ENCODE results near the gene MITD1.

MITD1 gene

GRCh38 chr2:99156891-99157290, 24.0 kb downstream of the MITD1 start:
- H3K4me1 ChIP-seq (ENCODE audit: control insufficient read depth in 2 of 2, insufficient read depth in 2 of 2, low read length in 2 of 2) = peaks cover 11 to 12% of the 10 kb centered on the region in 2 donors
- no peak overlapping the region for H3K4me3 ChIP-seq (ENCODE audit: low read length in 2 of 2)
- H3K27me3 ChIP-seq (ENCODE audit: control insufficient read depth in 2 of 2, insufficient read depth in 2 of 2, low read length in 2 of 2) = no peaks in the 10 kb centered on the region
- H3K36me3 ChIP-seq (ENCODE audit: control insufficient read depth in 2 of 2, insufficient read depth in 2 of 2, low read length in 2 of 2) = peaks cover 0 to 6% of the 10 kb centered on the region in 2 donors
- no peak overlapping the region for H3K27ac ChIP-seq (ENCODE audit: low read depth in 2 of 2, low read length in 2 of 2)
- H3K9ac ChIP-seq (ENCODE audit: low read depth in 1 of 2, low read length in 2 of 2) = no peak overlapping the region
- no peaks in the 10 kb centered on the region for H3K9me3 ChIP-seq (ENCODE audit: control insufficient read depth in 2 of 2, low read length in 2 of 2)

- Histone ChIP-seq H3K4me3 (ENCODE audit: low read length in 2 of 2) (peak within 1 kb of the TSS; percentile 81 to 97), H3K36me3 (ENCODE audit: control insufficient read depth in 2 of 2, insufficient read depth in 2 of 2, low read length in 2 of 2) (peaks cover 0 to 6% of the 10 kb centered on the region in 2 donors), H3K27me3 (ENCODE audit: control insufficient read depth in 2 of 2, insufficient read depth in 2 of 2, low read length in 2 of 2) (no peaks in the 10 kb centered on the region), H3K9me3 (ENCODE audit: control insufficient read depth in 2 of 2, low read length in 2 of 2) (no peaks in the 10 kb centered on the region), H3K9ac (ENCODE audit: low read depth in 1 of 2, low read length in 2 of 2) (peak within 1 kb of the TSS; percentile 78 to 84), H3K4me1 (ENCODE audit: control insufficient read depth in 2 of 2, insufficient read depth in 2 of 2, low read length in 2 of 2) (peaks cover 11 to 12% of the 10 kb centered on the region in 2 donors), H3K27ac (ENCODE audit: low read depth in 2 of 2, low read length in 2 of 2) (peak within 1 kb of the TSS; percentile 90)
Measured at GRCh38 chr2:99154643-99155536, 26.0 kb downstream of the MITD1 start, which contains the start of the genes LIPT1 and TSGA10. Gene LIPT1, plus strand, starts transcription at chr2:99154967. Its CDS starts 6,991 bp downstream, at chr2:99161958. Gene TSGA10, minus strand, starts transcription at chr2:99154942. Its CDS starts 45,503 bp downstream, at chr2:99109439.

DNA sequence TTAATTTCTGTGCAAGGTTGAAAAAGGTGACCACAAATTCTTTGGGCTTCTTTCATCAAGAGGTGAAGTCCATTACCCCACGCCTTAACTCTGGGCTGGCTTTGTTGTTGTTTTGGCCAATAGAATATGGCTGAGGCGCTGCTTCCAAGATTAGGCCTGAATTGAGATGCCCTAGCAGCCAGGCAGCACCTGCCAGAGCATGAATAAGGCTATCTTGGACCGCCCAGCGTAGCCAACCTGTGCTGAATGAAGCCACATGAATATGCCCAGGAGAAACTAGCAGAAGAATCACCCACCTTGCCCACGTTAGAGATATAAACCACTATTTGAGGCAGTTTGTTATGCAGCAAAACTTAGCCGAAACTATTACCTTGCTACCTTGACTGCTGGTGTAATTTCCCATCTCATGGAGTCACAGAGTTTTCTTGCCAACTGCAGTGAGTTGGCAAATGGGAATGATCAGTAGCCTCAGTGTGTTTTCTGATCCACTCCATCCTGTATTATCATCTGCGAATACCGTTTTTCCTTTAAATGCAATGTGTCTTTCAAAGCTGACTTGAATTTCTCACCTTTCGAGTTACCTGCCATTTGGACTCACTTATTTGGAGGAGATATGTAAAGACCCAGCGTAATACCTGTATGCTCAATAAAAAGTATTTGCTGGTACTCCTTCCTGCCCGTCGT, 26.8 kb downstream of the MITD1 start:
- Histone ChIP-seq H3K4me3 (ENCODE audit: low read length in 2 of 2) (peak overlapping the region; percentile 81 to 97), H3K27ac (ENCODE audit: low read depth in 2 of 2, low read length in 2 of 2) (peak overlapping the region; percentile 90), H3K4me1 (ENCODE audit: control insufficient read depth in 2 of 2, insufficient read depth in 2 of 2, low read length in 2 of 2) (peaks cover 11 to 12% of the 10 kb centered on the region in 2 donors), H3K36me3 (ENCODE audit: control insufficient read depth in 2 of 2, insufficient read depth in 2 of 2, low read length in 2 of 2) (peaks cover 0 to 4% of the 10 kb centered on the region in 2 donors), H3K9ac (ENCODE audit: low read depth in 1 of 2, low read length in 2 of 2) (peak overlapping the region; percentile 78 to 84), H3K27me3 (ENCODE audit: control insufficient read depth in 2 of 2, insufficient read depth in 2 of 2, low read length in 2 of 2) (no peaks in the 10 kb centered on the region), H3K9me3 (ENCODE audit: control insufficient read depth in 2 of 2, low read length in 2 of 2) (no peaks in the 10 kb centered on the region)

DNA sequence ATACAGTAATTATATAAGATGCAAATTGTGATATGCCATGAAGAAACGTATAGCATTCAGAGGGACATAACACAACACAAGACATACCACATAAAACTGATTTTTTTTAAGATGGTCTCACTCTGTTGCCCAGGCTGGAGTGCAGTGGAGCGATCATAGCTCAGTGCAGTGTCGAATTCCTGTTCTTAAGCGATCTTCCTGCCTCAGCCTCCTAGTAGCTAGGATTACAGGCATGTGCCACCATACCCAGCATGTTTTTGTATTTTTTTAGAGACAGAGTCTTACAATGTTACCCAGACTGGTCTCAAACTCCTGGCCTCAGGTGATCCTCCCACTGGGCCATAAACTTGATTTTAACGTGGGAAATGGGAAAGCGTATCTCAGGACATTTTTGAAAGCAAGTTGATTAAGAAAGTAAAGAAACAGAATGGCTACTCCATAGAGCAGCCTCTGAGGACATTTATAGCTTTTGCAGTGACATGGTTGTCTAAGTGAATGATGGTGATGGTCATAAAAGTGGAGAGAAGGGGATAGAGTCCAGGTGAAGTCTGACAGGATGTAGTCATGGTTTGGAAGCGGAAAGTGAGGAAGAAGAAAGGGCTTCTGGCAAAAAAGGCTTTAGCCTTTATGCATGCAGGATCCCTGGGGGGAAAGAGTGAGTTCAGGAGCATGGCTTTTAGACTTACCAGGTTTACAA, 28.5 kb downstream of the MITD1 start:
- Histone ChIP-seq H3K27me3 (ENCODE audit: control insufficient read depth in 2 of 2, insufficient read depth in 2 of 2, low read length in 2 of 2) (no peaks in the 10 kb centered on the region), H3K4me1 (ENCODE audit: control insufficient read depth in 2 of 2, insufficient read depth in 2 of 2, low read length in 2 of 2) (peaks cover 11 to 12% of the 10 kb centered on the region in 2 donors), H3K9ac (ENCODE audit: low read depth in 1 of 2, low read length in 2 of 2) (no peak overlapping the region), H3K9me3 (ENCODE audit: control insufficient read depth in 2 of 2, low read length in 2 of 2) (no peaks in the 10 kb centered on the region), H3K27ac (ENCODE audit: low read depth in 2 of 2, low read length in 2 of 2) (no peak overlapping the region), H3K4me3 (ENCODE audit: low read length in 2 of 2) (no peak overlapping the region), H3K36me3 (ENCODE audit: control insufficient read depth in 2 of 2, insufficient read depth in 2 of 2, low read length in 2 of 2) (peaks cover 0 to 4% of the 10 kb centered on the region in 2 donors)

GRCh38 chr2:99150706-99151105, 30.2 kb downstream of the MITD1 start:
- Histone ChIP-seq H3K27me3 (ENCODE audit: control insufficient read depth in 2 of 2, insufficient read depth in 2 of 2, low read length in 2 of 2) (no peaks in the 10 kb centered on the region), H3K4me3 (ENCODE audit: low read length in 2 of 2) (no peak overlapping the region), H3K4me1 (ENCODE audit: control insufficient read depth in 2 of 2, insufficient read depth in 2 of 2, low read length in 2 of 2) (peaks cover 8% of the 10 kb centered on the region in 2 donors), H3K27ac (ENCODE audit: low read depth in 2 of 2, low read length in 2 of 2) (no peak overlapping the region), H3K9me3 (ENCODE audit: control insufficient read depth in 2 of 2, low read length in 2 of 2) (no peaks in the 10 kb centered on the region), H3K36me3 (ENCODE audit: control insufficient read depth in 2 of 2, insufficient read depth in 2 of 2, low read length in 2 of 2) (no peaks in the 10 kb centered on the region), H3K9ac (ENCODE audit: low read depth in 1 of 2, low read length in 2 of 2) (no peak overlapping the region)

- H3K27me3 ChIP-seq (ENCODE audit: control insufficient read depth in 2 of 2, insufficient read depth in 2 of 2, low read length in 2 of 2) = no peaks in the 10 kb centered on the region
- H3K9me3 ChIP-seq (ENCODE audit: control insufficient read depth in 2 of 2, low read length in 2 of 2) = no peaks in the 10 kb centered on the region
- H3K36me3 ChIP-seq (ENCODE audit: control insufficient read depth in 2 of 2, insufficient read depth in 2 of 2, low read length in 2 of 2) = no peaks in the 10 kb centered on the region
- peaks cover 8 to 12% of the 10 kb centered on the region in 2 donors for H3K4me1 ChIP-seq (ENCODE audit: control insufficient read depth in 2 of 2, insufficient read depth in 2 of 2, low read length in 2 of 2)
- peak within 1 kb of the TSS; percentile 93 to 99 for H3K9ac ChIP-seq (ENCODE audit: low read depth in 1 of 2, low read length in 2 of 2)
- peak within 1 kb of the TSS; percentile 95 to 99 for H3K27ac ChIP-seq (ENCODE audit: low read depth in 2 of 2, low read length in 2 of 2)
- H3K4me3 ChIP-seq (ENCODE audit: low read length in 2 of 2) = peak within 1 kb of the TSS; percentile 95 to 98
Measured at GRCh38 chr2:99141110-99142108, 39.4 kb downstream of the MITD1 start, which contains the start of gene C2orf15. Gene C2orf15, plus strand, starts transcription at chr2:99141707. Its CDS starts 8,852 bp downstream, at chr2:99150559.

- Histone ChIP-seq H3K9me3 (ENCODE audit: control insufficient read depth in 2 of 2, low read length in 2 of 2) (no peaks in the 10 kb centered on the region), H3K4me1 (ENCODE audit: control insufficient read depth in 2 of 2, insufficient read depth in 2 of 2, low read length in 2 of 2) (peaks cover 8 to 12% of the 10 kb centered on the region in 2 donors), H3K4me3 (ENCODE audit: low read length in 2 of 2) (peak overlapping the region; percentile 95 to 98), H3K27me3 (ENCODE audit: control insufficient read depth in 2 of 2, insufficient read depth in 2 of 2, low read length in 2 of 2) (no peaks in the 10 kb centered on the region), H3K36me3 (ENCODE audit: control insufficient read depth in 2 of 2, insufficient read depth in 2 of 2, low read length in 2 of 2) (no peaks in the 10 kb centered on the region), H3K27ac (ENCODE audit: low read depth in 2 of 2, low read length in 2 of 2) (peak overlapping the region; percentile 95 to 99), H3K9ac (ENCODE audit: low read depth in 1 of 2, low read length in 2 of 2) (peak overlapping the region; percentile 93 to 99)
Measured at GRCh38 chr2:99140860-99141109, 40.1 kb downstream of the MITD1 start.

GRCh38 chr2:99140056-99140859, 40.6 kb downstream of the MITD1 start:
- peak overlapping the region; percentile 93 to 99 for H3K9ac ChIP-seq (ENCODE audit: low read depth in 1 of 2, low read length in 2 of 2)
- no peaks in the 10 kb centered on the region for H3K36me3 ChIP-seq (ENCODE audit: control insufficient read depth in 2 of 2, insufficient read depth in 2 of 2, low read length in 2 of 2)
- H3K9me3 ChIP-seq (ENCODE audit: control insufficient read depth in 2 of 2, low read length in 2 of 2) = no peaks in the 10 kb centered on the region
- H3K27me3 ChIP-seq (ENCODE audit: control insufficient read depth in 2 of 2, insufficient read depth in 2 of 2, low read length in 2 of 2) = no peaks in the 10 kb centered on the region
- H3K27ac ChIP-seq (ENCODE audit: low read depth in 2 of 2, low read length in 2 of 2) = peak overlapping the region; percentile 95 to 99
- H3K4me1 ChIP-seq (ENCODE audit: control insufficient read depth in 2 of 2, insufficient read depth in 2 of 2, low read length in 2 of 2) = peaks cover 8 to 12% of the 10 kb centered on the region in 2 donors
- peak overlapping the region; percentile 95 to 98 for H3K4me3 ChIP-seq (ENCODE audit: low read length in 2 of 2)
